HG03159 (cell line): ENCODE measurements around the gene SAA1.
A peak's percentile ranks its signal among the peaks of the same experiment; 100 is the strongest.

Source experiments
- ATAC-seq: cut with Tn5 transposase; IDR thresholded peaks from one replicate; pipeline ENCODE4 v1.9.1; 2021; ENCODE audit warnings: mild to moderate bottlenecking, moderate library complexity; ENCODE audit not compliant: unreplicated experiment

The SAA1 gene

DNA sequence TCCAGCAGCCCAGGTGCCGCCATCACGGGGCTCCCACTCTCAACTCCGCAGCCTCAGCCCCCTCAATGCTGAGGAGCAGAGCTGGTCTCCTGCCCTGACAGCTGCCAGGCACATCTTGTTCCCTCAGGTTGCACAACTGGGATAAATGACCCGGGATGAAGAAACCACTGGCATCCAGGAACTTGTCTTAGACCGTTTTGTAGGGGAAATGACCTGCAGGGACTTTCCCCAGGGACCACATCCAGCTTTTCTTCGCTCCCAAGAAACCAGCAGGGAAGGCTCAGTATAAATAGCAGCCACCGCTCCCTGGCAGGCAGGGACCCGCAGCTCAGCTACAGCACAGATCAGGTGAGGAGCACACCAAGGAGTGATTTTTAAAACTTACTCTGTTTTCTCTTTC is at the start of gene SAA1:
Gene SAA1 (plus strand): TSS at position 316 of the 400 bp plus-strand sequence. CDS start 624 bp downstream, outside the sequence.
- ATAC-seq = no peak

DNA sequence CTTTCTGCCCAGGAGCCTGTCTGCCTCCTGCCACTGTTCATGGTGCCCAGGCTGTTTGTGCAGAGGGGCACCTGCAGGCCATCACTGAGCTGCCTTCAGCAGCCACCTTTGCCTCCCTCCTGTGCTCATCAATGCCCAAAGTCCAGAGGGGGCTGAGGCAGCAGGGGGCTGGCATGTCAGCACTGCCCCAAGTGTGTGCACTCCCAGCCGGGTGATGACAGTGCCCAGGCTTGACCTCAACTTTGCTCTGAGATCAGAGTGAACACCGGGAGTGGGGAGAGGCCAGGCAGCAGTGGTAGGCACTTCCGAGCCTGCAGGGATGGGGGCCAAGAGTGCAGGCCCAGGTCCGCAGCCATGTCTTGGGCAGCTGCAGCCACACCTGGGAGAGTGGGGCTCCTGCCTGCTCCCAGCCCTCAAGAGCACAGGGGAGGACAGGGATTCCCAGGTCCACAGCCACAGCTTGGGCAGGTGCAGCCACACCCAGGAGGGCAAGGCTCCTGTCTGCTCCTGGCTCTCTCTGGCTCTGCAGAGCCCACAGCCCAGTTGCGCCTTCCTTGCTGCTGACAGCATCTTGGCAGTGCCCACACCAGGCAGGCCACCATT is 44.7 kb upstream of the SAA1 start:
- no peak for ATAC-seq

DNA sequence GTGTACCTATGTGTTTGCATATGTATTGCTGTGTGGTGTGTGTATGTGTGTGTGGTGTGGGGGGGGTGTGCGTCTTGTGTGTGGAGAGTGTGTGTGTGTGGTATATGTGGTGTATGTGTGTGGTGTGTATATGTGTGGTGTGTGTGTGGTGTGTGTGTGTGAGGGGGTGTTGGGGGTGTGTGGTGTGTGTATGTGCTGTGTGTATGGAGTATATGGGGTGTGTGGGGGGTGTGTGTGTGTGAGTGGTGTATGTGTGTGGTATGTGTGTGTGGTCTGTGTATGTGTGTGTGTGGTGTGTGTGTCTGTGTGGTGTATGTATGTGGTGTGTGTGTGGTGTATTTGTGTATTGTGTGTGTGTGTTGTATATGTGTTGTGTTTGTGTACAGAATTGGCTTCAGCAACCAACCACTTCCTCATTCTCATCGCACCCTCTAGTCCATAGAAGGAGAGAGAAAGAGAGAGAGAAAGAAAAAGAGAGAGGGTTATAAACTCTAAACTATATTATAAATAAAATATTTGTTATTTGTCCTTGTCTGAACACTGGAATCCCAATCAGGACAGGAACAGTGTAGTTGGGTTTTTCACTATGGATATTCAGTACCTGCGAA is 43.1 kb upstream of the SAA1 start:
- no peak for ATAC-seq

GRCh38 chr11:18223591-18224387 is 42.3 kb upstream of the SAA1 start:
- ATAC-seq = no peak

DNA sequence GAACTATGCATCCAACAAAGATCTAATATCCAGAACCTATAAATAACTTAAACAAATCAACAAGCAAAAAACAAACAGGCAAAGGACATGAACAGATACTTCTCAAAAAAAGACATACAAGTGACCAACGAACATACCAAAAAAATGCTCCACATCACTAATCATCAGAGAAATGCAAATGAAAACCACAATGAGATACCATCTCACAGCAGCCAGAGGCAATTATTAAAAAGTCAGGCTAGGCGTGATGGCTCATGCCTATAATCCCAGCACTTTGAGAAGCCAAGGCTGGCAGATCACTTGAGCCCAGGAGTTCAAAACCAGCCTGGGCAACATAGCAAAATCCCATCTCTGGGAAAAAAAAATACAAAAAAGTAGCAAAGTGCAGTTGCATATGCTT is 40.2 kb upstream of the SAA1 start:
- peak; percentile 34 for ATAC-seq

- ATAC-seq = peak; percentile 94
Measured at GRCh38 chr11:18229501-18229900, 36.6 kb upstream of the SAA1 start.

DNA sequence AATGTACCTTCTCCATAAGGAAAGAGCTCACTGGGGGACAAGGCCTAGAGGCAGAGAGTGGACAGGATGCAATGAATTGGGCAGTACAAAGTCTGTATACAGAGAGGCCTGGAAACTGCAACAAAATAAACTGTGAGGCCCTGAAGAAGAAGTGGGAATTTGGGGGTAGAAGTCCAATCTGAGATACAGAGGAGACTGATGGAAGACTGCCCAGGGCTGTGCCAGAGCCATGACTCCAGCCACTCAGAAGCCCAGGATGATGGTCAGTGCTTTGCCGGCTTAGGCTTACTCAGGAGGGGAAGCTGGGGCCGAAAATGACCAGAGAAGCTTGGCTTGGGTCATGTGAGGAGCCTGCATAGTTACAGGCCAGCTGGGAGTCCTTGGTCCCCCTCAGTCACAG is 35.2 kb upstream of the SAA1 start:
- no peak for ATAC-seq

- no peak for ATAC-seq
Measured at GRCh38 chr11:18233912-18234311, 32.2 kb upstream of the SAA1 start.

DNA sequence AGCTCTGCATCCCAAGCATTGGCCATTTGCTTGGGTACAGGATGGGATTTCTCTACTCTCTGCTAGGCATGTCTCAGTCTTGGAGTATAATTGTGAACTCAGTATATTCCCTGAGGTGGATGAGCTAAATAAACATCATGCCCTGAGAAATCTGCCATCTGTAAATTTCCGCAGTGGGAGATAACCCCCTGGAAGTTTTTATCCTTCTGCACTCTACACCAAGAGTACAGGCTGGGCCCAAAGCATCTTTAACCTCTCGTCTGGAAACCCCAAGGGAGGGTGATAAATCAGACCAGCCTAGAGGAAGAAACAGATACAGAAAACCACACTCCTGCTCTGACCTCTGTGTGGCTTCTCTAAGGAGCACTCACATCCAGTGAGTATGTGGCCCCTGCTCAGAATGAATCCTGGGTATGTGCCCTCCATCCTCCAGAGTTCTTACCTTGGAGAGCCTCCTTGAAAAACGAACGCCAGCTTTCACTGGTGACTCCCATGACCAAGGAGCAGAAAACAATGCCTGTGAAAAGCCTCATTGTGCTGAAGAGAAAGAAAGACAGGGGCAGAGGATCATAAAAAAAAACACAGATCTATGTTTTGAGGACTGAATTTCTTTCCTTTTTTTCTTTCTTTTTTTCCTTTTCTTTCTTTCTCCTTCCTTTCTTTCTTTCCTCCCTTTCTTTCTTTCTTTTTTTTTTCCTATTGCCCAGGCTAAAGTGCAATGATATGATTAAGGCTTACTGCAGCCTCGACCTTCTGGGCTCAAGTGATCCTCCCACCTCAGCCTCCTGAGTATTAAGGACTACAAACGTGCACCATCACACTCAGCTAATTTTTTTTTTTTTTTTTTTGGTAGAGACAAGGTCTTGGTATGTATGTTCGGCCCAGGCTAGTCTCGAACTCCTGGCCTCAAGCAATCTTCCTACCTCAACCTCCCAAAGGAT is 30.4 kb upstream of the SAA1 start:
- ATAC-seq = no peak

DNA sequence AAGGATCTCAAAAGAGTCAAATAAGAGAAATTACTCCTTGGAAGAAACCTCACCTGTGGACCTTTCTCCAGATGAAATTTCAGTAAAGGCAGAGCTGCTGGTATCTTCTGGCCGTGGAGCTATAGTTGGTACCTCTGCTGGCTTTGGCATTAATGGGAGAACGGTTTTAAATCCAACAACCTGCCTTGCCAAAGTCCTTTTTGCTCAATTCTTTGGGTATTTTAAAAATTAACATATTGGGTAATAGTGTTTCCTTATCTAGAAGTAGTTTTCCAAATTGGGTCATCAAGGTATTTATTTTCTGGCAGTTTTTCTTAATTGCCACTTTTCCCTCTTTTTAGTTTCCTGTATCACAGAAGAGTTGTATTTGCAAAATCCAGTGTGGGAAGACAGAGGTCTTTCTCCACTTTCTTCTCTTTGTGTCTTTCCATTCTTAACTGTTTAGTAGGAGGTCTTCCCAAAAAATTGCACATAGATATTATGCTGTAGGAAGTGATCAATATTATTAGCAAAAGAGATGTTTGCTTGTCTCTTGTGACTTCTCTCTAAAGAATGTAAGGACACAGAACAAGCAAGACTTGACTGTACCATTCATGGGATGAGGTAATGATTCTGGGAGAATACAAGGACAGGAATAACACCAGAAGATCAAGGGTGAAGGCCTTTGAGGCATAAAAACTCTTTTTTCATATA is 29.3 kb upstream of the SAA1 start, which contains the start of gene SAA4:
Gene SAA4 (minus strand): TSS at position 139 of the 693 bp plus-strand sequence. CDS start 876 bp downstream, outside the sequence.
- no peak for ATAC-seq

GRCh38 chr11:18239655-18240054 is 26.4 kb upstream of the SAA1 start:
- ATAC-seq = no peak

DNA sequence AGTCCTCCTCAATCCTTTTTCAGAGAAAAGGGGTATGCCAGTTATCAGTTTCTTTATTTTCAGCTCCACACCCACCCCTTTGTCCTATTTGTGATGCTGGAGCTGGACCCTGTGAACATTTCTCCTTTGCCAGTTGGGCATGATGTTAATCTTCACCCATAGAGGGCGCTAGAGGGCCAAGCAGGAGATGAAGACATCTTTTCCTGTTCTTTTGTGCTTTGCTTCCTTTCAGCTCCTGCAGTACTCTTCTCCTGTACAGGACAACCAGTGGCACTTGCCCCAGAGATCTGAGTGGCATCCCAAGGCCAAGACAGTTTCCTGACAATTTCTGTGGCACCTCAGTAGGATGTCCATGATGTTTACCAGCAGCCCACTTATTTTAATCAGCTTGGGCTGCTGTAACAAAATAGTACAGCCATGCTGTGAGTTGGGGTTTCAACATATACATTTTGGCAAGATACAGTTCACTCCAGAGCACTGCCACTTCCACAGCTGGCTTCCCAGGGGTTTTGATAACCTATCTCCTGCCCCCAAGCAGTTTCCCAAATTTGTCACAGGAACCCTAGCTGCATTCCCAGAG is 22.2 kb upstream of the SAA1 start:
- ATAC-seq = no peak

- no peak for ATAC-seq
Measured at GRCh38 chr11:18245396-18245795, 20.7 kb upstream of the SAA1 start.

GRCh38 chr11:18246379-18247190 is 19.5 kb upstream of the SAA1 start:
- ATAC-seq = peak; percentile 86

- ATAC-seq = peak; percentile 13
Measured at GRCh38 chr11:18247191-18247581, 18.9 kb upstream of the SAA1 start.

- no peak for ATAC-seq
Measured at GRCh38 chr11:18248561-18248960, 17.5 kb upstream of the SAA1 start, which contains the start of gene SAA2. Gene SAA2, minus strand, starts transcription at chr11:18248668. Its CDS starts 657 bp downstream, at chr11:18248011.

GRCh38 chr11:18253233-18253632 is 12.8 kb upstream of the SAA1 start:
- ATAC-seq = no peak

GRCh38 chr11:18253778-18254338 is 12.2 kb upstream of the SAA1 start:
- ATAC-seq = no peak
